Retina (tissue), 1 donor: ENCODE data around the gene SLC4A9.

Experiments
- DNase-seq: peaks from one replicate; pipeline ENCODE4 v3.0.0-alpha.2; 2016

The SLC4A9 gene, protein sequence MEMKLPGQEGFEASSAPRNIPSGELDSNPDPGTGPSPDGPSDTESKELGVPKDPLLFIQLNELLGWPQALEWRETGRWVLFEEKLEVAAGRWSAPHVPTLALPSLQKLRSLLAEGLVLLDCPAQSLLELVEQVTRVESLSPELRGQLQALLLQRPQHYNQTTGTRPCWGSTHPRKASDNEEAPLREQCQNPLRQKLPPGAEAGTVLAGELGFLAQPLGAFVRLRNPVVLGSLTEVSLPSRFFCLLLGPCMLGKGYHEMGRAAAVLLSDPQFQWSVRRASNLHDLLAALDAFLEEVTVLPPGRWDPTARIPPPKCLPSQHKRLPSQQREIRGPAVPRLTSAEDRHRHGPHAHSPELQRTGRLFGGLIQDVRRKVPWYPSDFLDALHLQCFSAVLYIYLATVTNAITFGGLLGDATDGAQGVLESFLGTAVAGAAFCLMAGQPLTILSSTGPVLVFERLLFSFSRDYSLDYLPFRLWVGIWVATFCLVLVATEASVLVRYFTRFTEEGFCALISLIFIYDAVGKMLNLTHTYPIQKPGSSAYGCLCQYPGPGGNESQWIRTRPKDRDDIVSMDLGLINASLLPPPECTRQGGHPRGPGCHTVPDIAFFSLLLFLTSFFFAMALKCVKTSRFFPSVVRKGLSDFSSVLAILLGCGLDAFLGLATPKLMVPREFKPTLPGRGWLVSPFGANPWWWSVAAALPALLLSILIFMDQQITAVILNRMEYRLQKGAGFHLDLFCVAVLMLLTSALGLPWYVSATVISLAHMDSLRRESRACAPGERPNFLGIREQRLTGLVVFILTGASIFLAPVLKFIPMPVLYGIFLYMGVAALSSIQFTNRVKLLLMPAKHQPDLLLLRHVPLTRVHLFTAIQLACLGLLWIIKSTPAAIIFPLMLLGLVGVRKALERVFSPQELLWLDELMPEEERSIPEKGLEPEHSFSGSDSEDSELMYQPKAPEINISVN

DNA sequence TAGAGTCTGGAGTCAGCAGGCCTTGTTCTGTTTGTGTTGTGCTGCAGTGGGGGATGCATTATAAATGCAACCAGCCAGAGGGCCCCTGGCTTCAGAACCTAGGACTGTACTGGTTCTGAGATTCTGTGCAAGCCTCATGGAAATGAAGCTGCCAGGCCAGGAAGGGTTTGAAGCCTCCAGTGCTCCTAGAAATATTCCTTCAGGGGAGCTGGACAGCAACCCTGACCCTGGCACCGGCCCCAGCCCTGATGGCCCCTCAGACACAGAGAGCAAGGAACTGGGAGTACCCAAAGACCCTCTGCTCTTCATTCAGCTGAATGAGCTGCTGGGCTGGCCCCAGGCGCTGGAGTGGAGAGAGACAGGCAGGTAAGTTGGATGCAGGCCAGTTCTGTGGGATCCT, at the start of gene SLC4A9:
SLC4A9 (plus strand) TSS at position 94 of the 400 bp plus-strand sequence; CDS start at position 137, 43 bp downstream.
- DNase-seq = no peak

DNA sequence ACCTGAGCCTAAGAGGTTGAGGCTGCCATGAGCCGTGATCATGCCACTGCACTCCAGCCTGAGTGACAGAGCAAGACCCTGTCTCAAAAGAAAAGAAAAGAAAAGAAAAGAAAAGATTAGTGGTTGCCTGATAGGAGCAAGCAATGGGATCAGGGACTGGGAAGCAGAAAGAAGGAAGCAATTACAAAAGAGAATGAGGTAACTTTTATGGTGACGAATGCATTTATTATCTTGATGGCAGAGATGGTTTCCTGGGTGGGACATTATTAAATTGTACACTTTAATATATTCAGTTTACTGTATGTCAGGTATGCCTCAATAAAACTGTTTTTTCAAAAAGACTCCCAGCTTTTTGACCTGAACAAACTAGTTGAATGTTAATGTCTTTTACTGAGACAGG, 49.6 kb upstream of the SLC4A9 start:
- DNase-seq = no peak

DNA sequence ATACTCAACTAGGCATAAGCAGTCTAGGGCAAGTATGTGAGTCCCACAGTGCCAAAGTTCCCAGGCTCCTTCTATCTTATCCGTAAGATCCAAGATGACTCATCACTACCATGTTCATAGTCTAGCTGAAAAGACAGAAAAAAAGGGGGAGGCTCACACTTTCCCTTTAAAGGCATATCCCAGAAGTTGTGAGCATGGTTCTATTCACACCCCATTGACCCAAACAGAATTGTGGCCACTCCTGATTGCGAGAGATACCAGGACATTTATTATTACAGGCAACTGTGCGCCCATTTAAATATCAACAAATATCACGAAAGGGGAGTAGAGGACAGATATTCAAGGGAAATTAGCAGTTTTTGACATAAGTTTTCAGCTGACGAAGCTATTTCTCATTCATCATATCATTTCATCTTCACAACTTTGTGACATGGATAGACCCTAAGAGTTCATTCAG, 49.0 kb upstream of the SLC4A9 start:
- no peak for DNase-seq

DNA sequence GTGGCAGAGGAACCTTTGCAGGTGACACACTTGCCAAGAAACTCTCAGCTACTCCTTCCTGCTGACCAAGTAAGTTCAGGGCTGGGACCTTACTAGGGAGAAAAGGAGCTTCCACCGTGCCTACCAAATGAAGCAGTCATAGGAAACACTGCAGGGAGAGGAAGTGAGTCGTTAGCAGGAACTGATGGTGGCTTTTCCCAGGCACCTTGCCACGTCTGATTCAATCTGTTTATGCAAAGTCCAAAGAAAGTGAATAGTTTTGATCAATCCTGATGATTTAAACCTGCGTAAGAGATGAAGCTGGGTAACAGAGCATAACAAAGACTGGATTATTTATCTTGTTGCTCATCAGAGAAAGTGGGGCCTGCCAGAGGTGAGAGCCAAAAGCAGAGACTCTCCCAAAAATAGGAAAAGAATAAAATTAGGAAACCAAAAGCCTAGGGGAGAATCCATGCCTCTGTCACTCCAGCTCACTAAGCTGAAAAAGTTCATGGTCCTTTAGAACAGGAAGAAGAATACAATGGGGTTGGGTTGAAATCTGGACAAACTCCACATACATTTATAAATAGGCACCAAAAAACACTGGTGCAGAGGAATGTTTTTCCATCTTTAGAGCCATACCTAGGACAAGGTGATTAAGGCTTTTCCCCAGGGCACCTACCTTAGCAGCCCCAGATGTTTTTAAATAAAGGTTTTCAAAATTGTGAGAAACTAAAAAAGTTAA, 47.8 kb upstream of the SLC4A9 start:
- DNase-seq = no peak

DNA sequence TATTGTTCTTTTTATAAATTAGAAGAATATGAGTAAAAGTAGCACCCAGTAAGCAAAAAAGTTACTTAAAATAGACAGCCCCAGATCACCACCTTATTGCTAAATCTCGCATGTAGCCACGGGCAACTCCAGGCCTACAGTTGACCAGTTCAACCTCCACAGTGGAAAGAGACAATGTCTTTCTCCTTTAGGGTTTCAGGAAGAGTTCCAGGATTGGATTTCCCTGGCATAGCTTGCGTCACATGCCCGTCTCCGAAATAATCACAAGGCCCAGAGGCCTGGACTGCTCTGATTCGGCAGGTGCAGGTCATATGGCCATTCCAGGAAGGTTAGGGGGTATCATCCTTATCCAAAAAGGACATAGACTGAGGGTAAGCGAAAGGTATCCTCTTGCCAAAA, 47.2 kb upstream of the SLC4A9 start:
- no peak for DNase-seq

DNA sequence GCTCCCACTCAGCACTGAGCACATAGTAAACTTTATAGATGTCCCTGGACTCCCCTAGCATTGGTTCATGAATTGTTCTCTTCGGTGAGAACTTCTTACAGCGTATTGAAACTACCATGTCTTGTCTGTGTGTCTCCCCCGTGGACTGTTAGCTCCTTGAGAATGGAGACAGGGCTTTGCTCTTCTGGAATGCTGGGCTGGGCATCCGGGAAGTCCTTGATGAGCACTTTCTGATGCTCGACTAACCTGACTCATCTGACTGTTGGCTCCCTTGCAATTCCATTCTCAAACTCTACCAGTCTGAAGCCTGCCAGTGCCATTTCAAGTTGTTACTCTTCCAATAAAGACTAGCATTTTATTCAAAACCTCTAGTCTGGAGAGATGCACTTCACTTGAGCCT, 42.1 kb upstream of the SLC4A9 start:
- no peak for DNase-seq

DNA sequence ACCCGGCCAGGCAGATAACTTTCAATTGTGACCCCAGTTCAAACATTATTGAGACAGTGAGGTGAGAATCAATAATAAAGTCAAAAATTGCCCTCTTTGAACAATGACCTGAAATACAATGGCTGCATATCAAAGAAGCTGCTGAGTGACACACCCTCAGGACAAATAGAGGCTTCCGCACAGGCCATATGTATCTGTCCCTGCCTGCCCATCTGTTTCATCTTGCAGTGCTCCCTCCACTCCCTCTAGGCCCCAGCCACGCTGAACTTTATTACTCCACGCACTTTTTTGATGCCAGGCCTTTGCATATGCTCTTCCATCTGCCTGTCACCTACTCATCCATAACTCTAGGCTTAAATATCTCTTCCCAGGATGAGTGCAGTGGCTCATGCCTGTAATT, 41.2 kb upstream of the SLC4A9 start:
- DNase-seq = no peak

DNA sequence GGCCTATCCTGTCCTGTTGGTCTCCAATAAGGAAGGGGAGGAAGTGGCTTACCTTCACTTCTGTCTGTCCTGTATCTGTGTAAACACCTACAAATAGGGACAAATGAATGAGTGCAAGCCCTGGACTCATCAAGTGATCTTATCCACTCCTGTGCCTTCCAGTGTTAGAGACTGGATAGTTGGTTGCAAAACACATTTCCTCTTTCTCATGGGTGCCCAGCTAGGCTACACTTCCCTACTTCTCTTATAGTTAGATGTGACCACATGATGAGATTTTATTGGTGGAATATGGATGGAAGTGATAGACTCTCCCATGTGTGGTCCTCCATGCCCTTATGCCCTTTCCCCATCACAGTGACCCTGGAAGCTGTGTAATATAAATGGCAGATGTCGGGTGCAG, 40.2 kb upstream of the SLC4A9 start:
- no peak for DNase-seq

DNA sequence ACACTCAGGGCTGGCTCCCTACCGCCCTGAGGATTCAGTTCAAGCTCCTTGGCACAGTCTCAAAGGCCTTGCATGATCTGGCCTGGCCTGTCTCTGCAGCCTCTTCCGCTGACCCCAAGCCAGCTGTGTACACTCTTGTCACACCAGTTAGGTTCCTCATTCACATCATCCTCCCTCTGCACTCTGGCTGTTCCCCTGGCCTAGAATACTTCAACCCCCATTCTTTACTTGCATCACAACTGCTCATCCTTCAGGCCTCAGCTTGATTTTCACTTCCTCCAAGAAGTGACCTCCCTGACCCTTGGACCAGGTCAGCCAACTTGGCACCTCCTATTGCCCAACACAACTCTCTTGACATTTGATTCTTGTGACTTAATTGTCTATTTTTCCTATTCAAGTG, 38.2 kb upstream of the SLC4A9 start:
- DNase-seq = no peak

DNA sequence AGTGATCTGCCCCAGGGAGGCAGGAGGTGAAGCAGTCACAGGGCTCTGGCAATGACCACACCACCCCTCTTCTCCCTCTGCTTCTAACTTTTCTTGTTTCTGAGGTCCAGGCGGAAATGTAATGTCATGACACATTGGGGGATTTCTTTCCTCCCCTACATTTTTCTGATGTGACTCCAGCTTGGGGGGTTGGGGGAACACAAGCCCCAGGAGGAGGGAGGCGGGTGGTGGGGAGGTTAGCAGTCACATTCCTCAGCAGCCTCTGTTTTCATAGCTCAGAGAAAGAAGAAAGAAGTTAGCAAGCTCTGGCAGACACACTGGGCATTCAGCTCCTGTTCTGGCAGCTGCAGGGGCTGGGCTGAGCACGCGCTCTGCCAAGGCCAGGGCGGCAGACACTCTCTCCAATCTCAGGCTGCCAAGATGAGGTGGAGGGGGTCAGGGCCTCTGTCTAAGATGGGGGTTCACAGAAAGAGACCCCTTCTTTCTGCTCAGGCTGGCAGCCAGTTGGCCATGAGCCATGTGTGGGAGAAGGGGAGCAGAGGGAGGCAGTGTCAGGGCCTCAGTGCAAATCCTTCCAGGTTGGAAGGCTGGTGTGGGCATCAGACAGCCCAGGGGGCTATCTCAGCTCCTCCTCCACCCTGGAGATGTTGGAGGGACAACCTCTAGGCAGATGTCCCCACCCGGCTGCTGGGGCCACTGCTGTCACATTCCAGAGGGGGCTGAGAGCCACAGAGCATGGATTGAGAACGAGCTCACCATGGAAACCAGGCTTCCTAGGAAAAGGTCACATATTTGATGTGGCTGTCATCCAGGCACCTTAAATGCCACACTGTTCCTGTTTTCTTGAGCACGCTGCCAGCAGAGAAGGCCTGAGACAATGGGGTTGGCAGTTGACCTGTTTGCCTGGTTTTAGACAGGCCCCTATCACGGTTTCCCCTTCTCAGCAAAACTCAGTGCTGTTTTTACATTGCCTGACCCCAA, 37.0 kb upstream of the SLC4A9 start:
- peak; percentile 36 for DNase-seq

DNA sequence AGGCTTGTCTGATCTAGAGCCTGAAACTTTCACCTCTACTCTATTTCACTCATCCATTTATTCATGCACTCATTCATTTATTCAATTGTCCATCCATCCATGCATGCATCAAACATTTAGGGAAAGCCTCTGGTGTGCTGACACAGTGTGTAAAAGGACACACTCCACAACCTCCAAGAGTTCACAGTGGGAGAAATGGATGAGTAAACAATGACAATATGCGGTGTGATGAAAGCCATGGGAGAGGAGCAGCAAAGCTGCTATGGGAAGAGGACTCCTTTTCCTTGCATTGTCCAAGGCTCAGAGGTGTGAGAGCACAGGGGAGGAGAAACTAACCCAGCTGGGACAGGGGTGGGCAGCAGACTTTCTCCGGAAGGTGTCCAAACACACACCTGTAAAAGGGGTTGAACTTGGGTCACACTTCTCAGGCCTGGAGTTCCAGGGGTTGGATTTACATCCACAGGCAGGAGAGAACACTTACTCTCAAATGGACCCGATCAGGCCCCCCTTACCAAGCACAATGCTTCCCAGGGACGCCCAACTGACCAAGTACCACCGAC, 35.9 kb upstream of the SLC4A9 start:
- DNase-seq = peak; percentile 13

DNA sequence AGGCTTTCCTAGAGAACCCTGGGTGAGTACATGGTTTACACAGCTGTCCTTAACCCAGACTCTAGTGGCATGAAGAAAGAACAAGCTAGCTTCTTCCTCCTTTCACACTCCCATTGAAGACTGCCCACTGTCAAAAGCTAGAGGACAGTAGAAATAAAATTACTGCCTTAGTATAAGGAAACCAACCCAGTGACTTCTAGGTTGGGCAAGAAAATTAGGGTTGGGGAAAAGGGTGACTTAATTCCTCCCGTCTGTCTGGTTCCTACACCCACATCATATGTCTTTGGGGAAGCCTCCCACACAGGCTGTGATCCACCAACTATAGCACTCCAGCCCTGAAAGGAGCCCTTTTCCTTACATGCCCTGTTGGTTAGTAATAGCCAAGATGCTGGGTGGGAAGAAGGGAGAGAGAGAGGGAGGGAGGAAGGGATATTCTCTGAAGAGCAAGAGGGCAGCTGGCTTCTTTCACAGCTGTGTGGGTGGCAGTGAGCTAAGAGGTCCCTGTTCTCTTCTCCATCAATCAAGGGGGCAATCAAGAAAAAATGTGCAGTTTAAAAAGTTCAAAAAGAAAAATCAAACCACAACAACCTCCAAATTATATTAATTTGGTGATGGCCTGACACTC, 35.3 kb upstream of the SLC4A9 start:
- DNase-seq = no peak

DNA sequence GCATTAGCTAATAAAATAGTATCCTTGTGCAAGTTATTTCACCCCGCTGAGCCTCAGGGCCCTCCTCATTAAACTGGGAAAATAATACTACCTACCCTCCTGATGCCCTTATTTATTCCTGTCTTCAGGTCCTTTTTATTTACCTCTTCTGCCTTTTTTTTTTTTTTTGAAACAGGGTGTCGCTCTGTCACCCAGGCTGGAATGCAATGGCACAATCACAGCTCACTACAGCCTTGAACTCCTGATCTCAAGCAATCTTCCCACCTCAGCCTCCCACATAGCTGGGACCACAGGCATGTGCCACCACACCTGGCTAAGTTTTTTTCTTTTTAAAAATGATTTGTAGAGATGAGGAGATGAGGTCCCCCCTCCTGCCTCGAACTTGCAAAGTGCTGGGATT, 34.5 kb upstream of the SLC4A9 start:
- no peak for DNase-seq

DNA sequence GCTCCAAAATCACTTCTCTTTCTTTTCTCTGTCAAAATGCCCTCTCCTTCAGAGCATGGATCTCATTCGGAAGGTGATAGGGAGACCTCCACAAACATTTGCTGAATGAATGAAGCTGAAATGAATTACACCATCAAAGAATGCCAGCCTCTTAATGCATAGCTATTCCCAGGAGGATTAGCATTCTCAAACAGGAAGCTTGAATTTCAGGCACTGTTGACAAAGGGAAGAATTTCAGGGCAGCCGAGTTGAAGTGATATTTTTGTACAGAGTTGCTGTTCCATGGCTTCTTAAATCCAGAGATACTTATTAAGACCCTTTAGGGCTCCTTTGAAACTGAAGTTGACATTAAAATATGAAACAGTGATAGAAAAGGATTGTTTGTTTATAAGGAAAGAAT, 32.4 kb upstream of the SLC4A9 start:
- DNase-seq = peak; percentile 25

DNA sequence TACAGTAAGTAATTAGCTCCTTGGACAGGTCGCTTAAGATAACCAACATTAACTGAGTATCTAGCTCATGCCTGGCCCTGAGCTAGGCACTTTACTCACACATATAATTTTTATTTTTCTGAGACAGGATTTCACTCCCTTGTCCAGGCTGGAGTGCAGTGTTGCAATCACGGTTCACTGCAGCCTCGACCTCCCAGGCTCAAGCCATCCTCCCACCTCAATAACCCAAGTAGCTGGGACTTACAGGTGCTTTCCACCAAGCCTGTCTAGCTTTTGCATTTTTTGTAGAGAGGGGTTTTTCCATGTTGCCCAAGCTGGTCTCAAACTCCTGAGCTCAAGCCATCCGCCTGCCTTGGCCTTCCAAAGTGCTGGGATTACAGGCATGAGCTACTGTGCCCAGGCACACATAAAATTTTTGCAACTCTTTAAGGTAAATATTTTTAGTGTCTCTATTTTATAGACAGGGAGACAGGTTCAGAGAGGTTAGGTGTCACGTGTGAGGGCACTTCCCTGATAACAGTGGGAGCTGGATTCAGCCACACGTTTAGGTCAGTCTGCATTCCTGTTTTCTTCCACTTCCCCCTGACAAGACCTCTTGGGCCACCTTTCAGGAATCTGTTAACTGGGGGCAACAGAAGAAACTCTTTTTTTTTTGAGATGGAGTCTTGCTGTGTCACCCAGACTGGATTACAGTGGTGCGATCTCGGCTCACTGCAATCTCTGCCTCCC, 31.8 kb upstream of the SLC4A9 start:
- no peak for DNase-seq

DNA sequence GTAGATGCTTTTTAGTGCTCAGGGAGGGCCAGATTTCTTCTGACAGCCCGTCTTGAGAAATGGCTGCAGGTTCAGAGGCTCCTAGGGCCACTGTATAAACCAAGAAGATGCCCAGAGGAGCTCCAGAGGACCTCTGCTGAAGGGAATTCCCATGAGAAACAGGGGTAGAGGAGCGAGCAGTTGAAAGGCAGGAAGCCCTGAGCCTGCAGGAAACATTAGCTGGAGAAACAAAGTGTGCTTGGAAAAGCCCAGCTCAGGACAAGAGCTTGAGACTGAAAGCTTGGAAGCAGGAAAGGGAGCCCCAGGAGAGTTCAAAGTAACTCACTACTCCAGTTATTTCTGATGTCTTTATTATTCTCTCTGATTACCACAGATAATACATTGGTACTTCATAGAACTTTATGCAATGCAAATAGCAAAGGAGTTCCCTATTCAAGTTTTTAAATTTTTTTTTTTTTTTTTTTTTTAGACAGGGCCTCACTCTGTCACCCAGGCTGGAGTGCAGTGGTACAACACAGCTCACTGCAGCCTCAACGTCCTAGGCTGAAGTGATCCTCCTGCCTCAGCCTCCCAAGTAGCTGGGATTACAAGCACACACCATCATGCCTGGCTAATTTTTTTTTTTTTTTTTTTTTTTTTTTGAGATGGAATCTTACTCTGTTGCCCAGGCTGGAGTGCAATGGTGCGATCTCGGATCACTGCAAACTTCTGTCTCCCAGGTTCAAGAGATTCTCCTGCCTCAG, 30.1 kb upstream of the SLC4A9 start:
- no peak for DNase-seq

DNA sequence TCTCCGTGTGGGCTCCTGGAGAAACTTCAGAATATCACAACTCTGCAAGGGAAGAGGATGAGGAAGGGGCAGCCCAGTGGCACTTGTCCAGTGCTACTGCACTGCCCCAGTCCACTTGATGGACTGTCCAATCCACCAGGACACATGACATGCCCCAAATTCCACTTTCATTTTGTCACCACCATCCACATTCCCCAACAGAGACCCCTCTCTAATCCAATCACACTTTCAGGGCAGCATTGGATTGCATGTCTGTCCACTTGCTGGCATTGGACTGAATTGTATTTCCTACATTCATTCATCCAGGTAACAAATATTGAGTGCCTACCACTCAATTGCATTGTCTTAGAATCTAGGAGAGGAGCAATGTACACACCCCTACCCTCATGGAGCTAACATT, 28.4 kb upstream of the SLC4A9 start:
- no peak for DNase-seq

DNA sequence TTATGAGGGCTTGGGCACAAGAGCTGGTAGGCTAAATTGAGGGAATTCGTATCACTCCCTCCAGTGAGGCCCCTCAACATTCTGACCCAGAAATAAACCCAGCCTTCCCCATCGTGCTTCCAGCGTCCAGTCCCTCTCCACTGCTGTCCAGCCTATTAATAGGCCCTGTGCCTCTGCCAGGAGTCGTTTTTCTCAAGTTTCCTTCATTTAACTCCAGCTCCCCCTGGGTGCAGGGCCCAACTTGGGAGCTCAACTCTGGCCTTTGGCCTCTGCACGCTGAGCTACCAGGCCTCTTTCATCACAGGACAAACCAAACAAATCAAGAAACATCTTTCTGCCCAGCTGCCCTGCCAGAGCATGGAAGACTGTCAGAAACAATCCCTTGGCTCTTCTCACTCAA, 23.6 kb upstream of the SLC4A9 start:
- no peak for DNase-seq

DNA sequence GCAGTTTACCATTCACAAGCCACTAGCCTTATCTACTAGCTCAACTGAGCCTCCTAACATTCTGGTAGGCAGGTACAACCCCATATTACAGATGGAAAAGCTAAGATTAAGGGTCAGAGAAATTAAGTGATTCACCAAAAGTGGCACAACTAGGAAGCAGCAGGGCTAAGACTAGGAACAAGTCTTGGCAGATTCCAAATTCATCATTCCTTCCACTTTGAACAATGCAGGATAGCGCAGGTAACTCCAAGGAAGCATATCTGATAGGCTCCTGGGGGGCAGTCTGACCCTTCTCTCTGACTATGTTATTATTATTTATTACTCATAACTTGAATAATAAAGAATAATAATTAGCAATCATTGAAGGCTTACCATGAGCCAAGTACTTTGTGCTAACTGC, 22.1 kb upstream of the SLC4A9 start:
- DNase-seq = no peak

DNA sequence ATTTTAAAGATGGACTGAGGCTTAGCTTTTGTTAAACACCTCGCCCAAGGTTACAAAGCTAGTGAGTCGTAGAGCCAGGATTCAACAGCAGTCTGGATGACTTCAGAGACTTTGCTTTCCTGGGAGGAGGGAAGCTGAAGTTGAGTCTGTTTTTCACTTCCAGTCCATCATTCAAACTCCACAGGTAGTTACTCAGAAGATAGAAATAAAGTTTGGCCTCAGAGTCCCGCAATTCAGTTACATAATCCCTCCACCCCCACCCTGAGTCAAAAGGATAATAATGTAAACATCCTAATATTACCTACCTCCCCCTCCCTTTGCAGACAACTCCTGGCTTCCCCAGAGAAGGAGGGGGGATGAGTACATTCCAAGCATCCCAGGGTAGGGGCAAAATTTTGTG, 21.7 kb upstream of the SLC4A9 start:
- DNase-seq = no peak
